Suprapubic skin (tissue), 4 donors: Measurements from ENCODE around the gene NOC4L. TPM values are rescaled to one million over a fixed set of nuclear protein-coding genes. Genes with fewer than 3 reads are reported as not detected.

ENCODE experiments used
- DNase-seq, 2 donors: peaks; one replicate each; pipeline ENCODE4 v3.0.0-alpha.2; 2019; ENCODE audit warnings: low spot score in 2 of 2
- H3K27ac ChIP-seq: fragments of 200-600 bp; sonication (generic); one replicate; pipeline ENCODE4 v1.5.1; 2019
- H3K27me3 ChIP-seq: fragments of 200-600 bp; sonication (generic); one replicate; pipeline ENCODE4 v1.5.1; 2019
- H3K36me3 ChIP-seq: fragments of 200-600 bp; sonication (generic); one replicate; pipeline ENCODE4 v1.5.1; 2019
- H3K4me1 ChIP-seq: fragments of 200-600 bp; sonication (generic); one replicate; pipeline ENCODE4 v1.5.1; 2019
- H3K4me3 ChIP-seq: fragments of 200-600 bp; sonication (generic); one replicate; pipeline ENCODE4 v1.5.1; 2019; ENCODE audit warnings: mild to moderate bottlenecking
- H3K9me3 ChIP-seq: fragments of 200-600 bp; sonication (generic); one replicate; pipeline ENCODE4 v1.5.1; 2019
- CTCF ChIP-seq, 2 donors: fragments of 200-600 bp in 1 of 2; fragments of 450-650 bp in 1 of 2; sonication (generic) in 1 of 2; IDR thresholded peaks; one replicate each; pipeline ENCODE4 v1.5.1; 2016 to 2019; ENCODE audit warnings: antibody characterized with exemption in 2 of 2, mild to moderate bottlenecking in 1 of 2, moderate library complexity in 1 of 2
- EP300 ChIP-seq: sonication (generic); formaldehyde crosslinking; IDR thresholded peaks from one replicate; pipeline ENCODE4 v1.6.1; 2017; ENCODE audit warnings: antibody characterized with exemption
- POLR2A ChIP-seq, 2 donors: fragments of 450-650 bp; IDR thresholded peaks; one replicate each; pipeline ENCODE4 v1.6.1; 2017; ENCODE audit warnings: antibody characterized with exemption in 2 of 2, mild to moderate bottlenecking in 2 of 2, moderate library complexity in 2 of 2
- POLR2AphosphoS5 ChIP-seq, 3 donors: sonication (generic); formaldehyde crosslinking; IDR thresholded peaks; one replicate each; pipeline ENCODE4 v1.6.1; 2017; ENCODE audit warnings: antibody characterized with exemption in 3 of 3
- WGBS: methylation state at CpG from one replicate; pipeline ENCODE4 v1.1.5; 2018; 5-methylcytosine and 5-hydroxymethylcytosine counted together
- total RNA-seq, 4 donors: library from RNA; depleted of rRNA; stranded (reverse); fragments of >200 nt; gene quantifications; one replicate each; pipeline ENCODE4 v1.1.0, GENCODE V29; 2016

The NOC4L gene
- total RNA-seq, 4 donors from 2014 or later, result 13.9 to 20.4 (median 16.0) TPM

- H3K27ac ChIP-seq, result no peak overlapping the region
- no peak overlapping the region for H3K4me3 ChIP-seq
- WGBS, result 96% methylated on average over 9 of the region's 9 CpGs
- H3K27me3 ChIP-seq, result no peaks in the 10 kb centered on the region
- no peaks in the 10 kb centered on the region for H3K4me1 ChIP-seq
- TF ChIP-seq CTCF (IDR thresholded peaks at IDR 0.05), result no peak
- no peak for TF ChIP-seq POLR2A (IDR thresholded peaks at IDR 0.05)
- no peak for TF ChIP-seq POLR2AphosphoS5 (IDR thresholded peaks at IDR 0.05)
- no peak for TF ChIP-seq EP300
- H3K36me3 ChIP-seq, result peaks cover 68% of the 10 kb centered on the region
- DNase-seq, result peak; percentile 7 to 38
- no peaks in the 10 kb centered on the region for H3K9me3 ChIP-seq
Observed at GRCh38 chr12:132115500-132115899, 28.8 kb upstream of the NOC4L start.

- Histone ChIP-seq H3K4me3 (no peak overlapping the region), H3K36me3 (peaks cover 67% of the 10 kb centered on the region), H3K27me3 (no peaks in the 10 kb centered on the region), H3K9me3 (no peaks in the 10 kb centered on the region), H3K27ac (no peak overlapping the region), H3K4me1 (no peaks in the 10 kb centered on the region)
- DNase-seq, result peak; percentile 50 to 73
- TF ChIP-seq EP300, result no peak
- TF ChIP-seq POLR2AphosphoS5 (IDR thresholded peaks at IDR 0.05), result no peak
- no peak for TF ChIP-seq POLR2A (IDR thresholded peaks at IDR 0.05)
- no peak for TF ChIP-seq CTCF (IDR thresholded peaks at IDR 0.05)
- WGBS, result 97% methylated on average over 28 of the region's 58 CpGs
Observed at GRCh38 chr12:132116709-132117557, 27.3 kb upstream of the NOC4L start.

GRCh38 chr12:132117558-132117875 is 26.7 kb upstream of the NOC4L start:
- Histone ChIP-seq H3K36me3 (peaks cover 72% of the 10 kb centered on the region), H3K27ac (no peak overlapping the region), H3K27me3 (no peaks in the 10 kb centered on the region), H3K4me3 (no peak overlapping the region), H3K9me3 (no peaks in the 10 kb centered on the region), H3K4me1 (no peaks in the 10 kb centered on the region)
- WGBS, result 93% methylated on average over 10 of the region's 10 CpGs
- TF ChIP-seq POLR2A (IDR thresholded peaks at IDR 0.05) (no peak), POLR2AphosphoS5 (IDR thresholded peaks at IDR 0.05) (no peak), EP300 (no peak), CTCF (IDR thresholded peaks at IDR 0.05) (no peak)
- peak in 1 of 2 donors; percentile 28 for DNase-seq

- H3K27ac ChIP-seq, result no peak overlapping the region
- peaks cover 74% of the 10 kb centered on the region for H3K36me3 ChIP-seq
- H3K4me1 ChIP-seq, result no peaks in the 10 kb centered on the region
- H3K9me3 ChIP-seq, result no peaks in the 10 kb centered on the region
- no peak for TF ChIP-seq POLR2A (IDR thresholded peaks at IDR 0.05)
- TF ChIP-seq EP300, result no peak
- TF ChIP-seq CTCF (IDR thresholded peaks at IDR 0.05), result no peak
- TF ChIP-seq POLR2AphosphoS5 (IDR thresholded peaks at IDR 0.05), result no peak
- DNase-seq, result peak in 1 of 2 donors; percentile 49
- H3K27me3 ChIP-seq, result no peaks in the 10 kb centered on the region
- 92% methylated on average over 19 of the region's 22 CpGs for WGBS
- no peak overlapping the region for H3K4me3 ChIP-seq
Observed at GRCh38 chr12:132118876-132119275, 25.4 kb upstream of the NOC4L start.

- H3K4me1 ChIP-seq, result no peaks in the 10 kb centered on the region
- H3K36me3 ChIP-seq, result peaks cover 71% of the 10 kb centered on the region
- WGBS, result 95% methylated on average over 14 of the region's 14 CpGs
Observed at GRCh38 chr12:132121283-132121682, 23.0 kb upstream of the NOC4L start.

More at GRCh38 chr12:132121283-132121682, 23.0 kb upstream of the NOC4L start:
- TF ChIP-seq POLR2AphosphoS5 (IDR thresholded peaks at IDR 0.05) (no peak), POLR2A (IDR thresholded peaks at IDR 0.05) (no peak), CTCF (IDR thresholded peaks at IDR 0.05) (no peak), EP300 (no peak)
- peak in 1 of 2 donors; percentile 24 for DNase-seq
- no peak overlapping the region for H3K4me3 ChIP-seq
- no peaks in the 10 kb centered on the region for H3K27me3 ChIP-seq
- no peaks in the 10 kb centered on the region for H3K9me3 ChIP-seq
- no peak overlapping the region for H3K27ac ChIP-seq
